GM12891 (cell line): ENCODE measurements around the gene EPAS1.

Experiments
- DNase-seq: peaks from one replicate; pipeline ENCODE4 v3.0.0; 2011; ENCODE audit warnings: low spot score; ENCODE audit not compliant: insufficient read length
- FAIRE-seq: peaks from 2 replicates; lab custom pipeline; 2011; peaks lifted over from hg19 to GRCh38; lab: Jason Lieb, UNC
- PAX5 ChIP-seq: IDR thresholded peaks from 2 replicates; pipeline ENCODE4 v1.6.1; 2011; ENCODE audit warnings: low read length, moderate library complexity, mild to moderate bottlenecking; ENCODE audit not compliant: insufficient read depth, severe bottlenecking
- POLR2A ChIP-seq: IDR thresholded peaks from 2 replicates; pipeline ENCODE4 v1.6.1; 2011; ENCODE audit warnings: low read depth, low read length, control low read depth
- POLR2AphosphoS5 ChIP-seq: IDR thresholded peaks from 2 replicates; pipeline ENCODE4 v1.6.1; 2011; ENCODE audit warnings: low read depth, low read length, control low read depth
- POU2F2 ChIP-seq: IDR thresholded peaks from 2 replicates; pipeline ENCODE4 v1.6.1; 2011; ENCODE audit warnings: low read depth, mild to moderate bottlenecking, control low read depth, low read length, moderate library complexity
- SPI1 ChIP-seq: IDR thresholded peaks from 2 replicates; pipeline ENCODE4 v1.6.1; 2011; ENCODE audit warnings: low read depth, low read length, control low read depth
- TAF1 ChIP-seq: IDR thresholded peaks from 2 replicates; pipeline ENCODE4 v1.6.1; 2011; ENCODE audit warnings: low read depth, low read length, control low read depth

The EPAS1 gene

GRCh38 chr2:46435796-46436360 is 138.7 kb downstream of the EPAS1 start:
- FAIRE-seq (no peak), DNase-seq (no peak)
- no peak for TF ChIP-seq POLR2A
- no peak for TF ChIP-seq POLR2AphosphoS5
- TF ChIP-seq POU2F2: no peak
- TF ChIP-seq TAF1: no peak
- no peak for TF ChIP-seq PAX5
- no peak for TF ChIP-seq SPI1
